Glomerular visceral epithelial cell (primary cell): ENCODE results near the gene ATP2A3.

Experiments used
- DNase-seq: peaks from one replicate; pipeline ENCODE4 v3.0.0-alpha.2; 2016; ENCODE audit errors: extremely low spot score

Gene ATP2A3

GRCh38 chr17:3972931-3973330 is 8.7 kb upstream of the ATP2A3 start:
- no peak for DNase-seq

- no peak for DNase-seq
Observed at GRCh38 chr17:3972281-3972731, 8.1 kb upstream of the ATP2A3 start.

- DNase-seq, result no peak
Observed at GRCh38 chr17:3970668-3971067, 6.4 kb upstream of the ATP2A3 start.

- no peak for DNase-seq
Observed at GRCh38 chr17:3969963-3970362, 5.7 kb upstream of the ATP2A3 start.

- DNase-seq, result no peak
Observed at GRCh38 chr17:3968886-3969524, 4.8 kb upstream of the ATP2A3 start.

GRCh38 chr17:3968015-3968414 is 3.8 kb upstream of the ATP2A3 start:
- no peak for DNase-seq

GRCh38 chr17:3966720-3967363 is 2.6 kb upstream of the ATP2A3 start:
- DNase-seq, result no peak

- DNase-seq, result peak; percentile 62
Observed at GRCh38 chr17:3965118-3965800, 1.0 kb upstream of the ATP2A3 start.

- DNase-seq, result no peak
Observed at GRCh38 chr17:3963237-3964201, 718 bp downstream of the ATP2A3 start.

- DNase-seq, result no peak
Observed at GRCh38 chr17:3962965-3963236, 1.3 kb downstream of the ATP2A3 start.

GRCh38 chr17:3962217-3962964 is 1.8 kb downstream of the ATP2A3 start:
- no peak for DNase-seq

GRCh38 chr17:3961564-3962047 is 2.6 kb downstream of the ATP2A3 start:
- DNase-seq, result no peak

GRCh38 chr17:3960764-3961163 is 3.5 kb downstream of the ATP2A3 start:
- no peak for DNase-seq

- DNase-seq, result no peak
Observed at GRCh38 chr17:3959921-3960601, 4.2 kb downstream of the ATP2A3 start.

GRCh38 chr17:3959295-3959899 is 4.8 kb downstream of the ATP2A3 start:
- no peak for DNase-seq

- no peak for DNase-seq
Observed at GRCh38 chr17:3957735-3958599, 6.3 kb downstream of the ATP2A3 start.

- no peak for DNase-seq
Observed at GRCh38 chr17:3956983-3957382, 7.3 kb downstream of the ATP2A3 start.

GRCh38 chr17:3956327-3956957 is 7.8 kb downstream of the ATP2A3 start:
- no peak for DNase-seq

GRCh38 chr17:3955673-3955988 is 8.6 kb downstream of the ATP2A3 start:
- no peak for DNase-seq
